ENCODE data around the gene ANGPTL4. TPM values are rescaled to one million over a fixed set of nuclear protein-coding genes. Genes with fewer than 3 reads are reported as not detected.
A peak's percentile ranks its signal among the peaks of the same experiment; 100 is the strongest.

ANGPTL4 gene
- total and polyA plus RNA-seq, 2 of the 13 experiments (the other 11 are each of a cell fraction or from before 2014, with no cell fraction given): 0.80 to 21.7 TPM

- TF ChIP-seq ATF7 (IDR thresholded peaks at IDR 0.05) (no peak), ATF7 (CRISPR knock-in tag; IDR thresholded peaks at IDR 0.05) (0 out of 2 replicates have a peak, but pooled peaks have one; percentile 55), HNF4A (CRISPR knock-in tag; IDR thresholded peaks at IDR 0.05) (no peak), TP53 (CRISPR knock-in tag; conservative IDR thresholded peaks at IDR 0.05) (no peak), ZNF138 (CRISPR knock-in tag; IDR thresholded peaks at IDR 0.05; ENCODE audit: low read depth) (no peak), ZBTB44 (CRISPR knock-in tag; IDR thresholded peaks at IDR 0.05) (no peak), ZFP62 (CRISPR knock-in tag; IDR thresholded peaks at IDR 0.05) (no peak), REPIN1 (CRISPR knock-in tag; IDR thresholded peaks at IDR 0.05; ENCODE audit: borderline replicate concordance, low read depth) (0 out of 2 replicates have a peak, but pooled peaks have one; percentile 42), MEIS1 (CRISPR knock-in tag; IDR thresholded peaks at IDR 0.05; ENCODE audit: borderline replicate concordance) (no peak; the same call in 1 of the 2 replicates), FIP1L1 (IDR thresholded peaks at IDR 0.05; ENCODE audit: borderline replicate concordance, insufficient read depth, low read depth, low read length) (peak; percentile 52; the same call in 1 of the 2 replicates), ZSCAN30 (CRISPR knock-in tag; IDR thresholded peaks at IDR 0.05) (no peak), SNRNP70 (IDR thresholded peaks at IDR 0.05; ENCODE audit: low read depth, low read length) (no peak), TCF12 (IDR thresholded peaks at IDR 0.05) (no peak), TCF12 (CRISPR knock-in tag; IDR thresholded peaks at IDR 0.05) (no peak), U2AF1 (optimal IDR thresholded peaks at IDR 0.05; ENCODE audit: low read depth, low read length) (no peak), SOX5 (CRISPR knock-in tag; IDR thresholded peaks at IDR 0.05; ENCODE audit: borderline replicate concordance) (no peak), IKZF4 (CRISPR knock-in tag; IDR thresholded peaks at IDR 0.05; ENCODE audit: borderline replicate concordance, low read depth, not compliant biosample characterization) (no peak), ZFP1 (CRISPR knock-in tag; IDR thresholded peaks at IDR 0.05) (no peak), ZFP36L2 (CRISPR knock-in tag; IDR thresholded peaks at IDR 0.05) (no peak), ZGPAT (CRISPR knock-in tag; IDR thresholded peaks at IDR 0.05) (no peak), ZNF337 (CRISPR knock-in tag; IDR thresholded peaks at IDR 0.05; ENCODE audit: borderline replicate concordance, low read depth) (no peak), CCDC6 (CRISPR knock-in tag; IDR thresholded peaks at IDR 0.05) (no peak), CEBPG (CRISPR knock-in tag; IDR thresholded peaks at IDR 0.05) (no peak)
Measured at GRCh38 chr19:8363803-8364771, at the start of gene ANGPTL4 (continued).
